PC-9 (cell line): Measurements from ENCODE around the gene POLR1D. TPM values are rescaled to one million over a fixed set of nuclear protein-coding genes. Genes with fewer than 3 reads are reported as not detected.

Experiments used
- BruUV-seq: library from RNA; stranded (reverse); fragments of 400-500 nt; replicated peaks from 2 replicates; lab custom pipeline; 2021; lab: Mats Ljungman, UMichigan
- CTCF ChIA-PET: fragments of 300-600 bp; sonication (Branson Sonifier 250); formaldehyde crosslinking; loops from one replicate; lab custom pipeline; 2022; ENCODE audit warnings: antibody characterized with exemption; lab: Charles Lee
- POLR2A ChIA-PET: fragments of 300-600 bp; sonication (Branson Sonifier 250); formaldehyde crosslinking; loops from one replicate; lab custom pipeline; 2022; ENCODE audit warnings: antibody characterized with exemption; ENCODE audit not compliant: unreplicated experiment; lab: Charles Lee
- DNase-seq, 2 experiments: peaks; one replicate each; pipeline versions ENCODE4 v3.0.0 to v3.0.0-alpha.2; 2015 to 2022; ENCODE audit warnings: mixed read lengths in 1 of 2
- H2AFZ ChIP-seq: fragments of 200-600 bp; sonication (generic); 2 replicates; pipeline ENCODE4 v1.8.1; 2017; ENCODE audit warnings: antibody characterized with exemption
- H3F3A ChIP-seq: fragments of 200-600 bp; sonication (generic); 2 replicates; pipeline ENCODE4 v1.8.1; 2017; ENCODE audit warnings: antibody characterized with exemption, mild to moderate bottlenecking, low read depth; ENCODE audit not compliant: insufficient read depth
- H3K27ac ChIP-seq: fragments of 200-600 bp; sonication (generic); 2 replicates; pipeline ENCODE4 v1.6.1; 2016; ENCODE audit warnings: mixed run types
- H3K27me3 ChIP-seq: fragments of 200-600 bp; sonication (generic); 2 replicates; pipeline ENCODE4 v1.6.1; 2016; ENCODE audit warnings: low read depth, mixed run types; ENCODE audit not compliant: insufficient read depth
- H3K36me3 ChIP-seq: fragments of 200-600 bp; sonication (generic); 2 replicates; pipeline ENCODE4 v1.6.1; 2016; ENCODE audit warnings: low read depth, mixed run types
- H3K4me1 ChIP-seq: fragments of 200-600 bp; sonication (generic); replicated peaks from 2 replicates; pipeline ENCODE4 v1.6.1; 2016; ENCODE audit warnings: mixed run types; ENCODE audit not compliant: insufficient read depth
- H3K4me2 ChIP-seq: fragments of 200-600 bp; sonication (generic); 2 replicates; pipeline ENCODE4 v1.6.1; 2017; ENCODE audit warnings: mixed run types
- H3K4me3 ChIP-seq: fragments of 200-600 bp; sonication (generic); 2 replicates; pipeline ENCODE4 v1.6.1; 2016; ENCODE audit warnings: mixed run types
- H3K79me2 ChIP-seq: fragments of 200-600 bp; sonication (generic); 2 replicates; pipeline ENCODE4 v1.6.1; 2017; ENCODE audit warnings: low read depth, mixed run types
- H3K9me2 ChIP-seq: fragments of 200-600 bp; sonication (generic); 2 replicates; pipeline ENCODE4 v1.8.1; 2017; ENCODE audit warnings: mild to moderate bottlenecking; ENCODE audit not compliant: insufficient read depth
- H3K9me3 ChIP-seq: fragments of 200-600 bp; sonication (generic); 2 replicates; pipeline ENCODE4 v1.8.1; 2016; ENCODE audit warnings: low read depth; ENCODE audit not compliant: insufficient read depth
- H4K20me1 ChIP-seq: fragments of 200-600 bp; sonication (generic); 2 replicates; pipeline ENCODE4 v1.8.1; 2017; ENCODE audit not compliant: insufficient read depth
- EZH2 ChIP-seq: fragments of 200-600 bp; sonication (generic); IDR thresholded peaks from 2 replicates; pipeline ENCODE4 v1.8.0; 2017; ENCODE audit warnings: antibody characterized with exemption, low read depth
- intact Hi-C: fragments of 100-400 bp; cut with micrococcal nuclease; formaldehyde crosslinking; loops from one replicate; pipeline ENCODE4 v1.10.0; 2022; ENCODE audit not compliant: unreplicated experiment
- total RNA-seq: library from RNA; stranded (reverse); gene quantifications from 2 replicates; pipeline ENCODE4 v1.2.3, GENCODE V29; 2021
- TF ChIP-seq, protein P1 (sequence below): fragments of 200-600 bp; sonication (generic); conservative IDR thresholded peaks from 2 replicates; pipeline ENCODE4 v1.6.1; 2017; ENCODE audit warnings: mixed run types, antibody characterized with exemption, mild to moderate bottlenecking, moderate library complexity

Gene POLR1D
- total RNA-seq, 1 experiment from 2014 or later, result 119 TPM

DNA sequence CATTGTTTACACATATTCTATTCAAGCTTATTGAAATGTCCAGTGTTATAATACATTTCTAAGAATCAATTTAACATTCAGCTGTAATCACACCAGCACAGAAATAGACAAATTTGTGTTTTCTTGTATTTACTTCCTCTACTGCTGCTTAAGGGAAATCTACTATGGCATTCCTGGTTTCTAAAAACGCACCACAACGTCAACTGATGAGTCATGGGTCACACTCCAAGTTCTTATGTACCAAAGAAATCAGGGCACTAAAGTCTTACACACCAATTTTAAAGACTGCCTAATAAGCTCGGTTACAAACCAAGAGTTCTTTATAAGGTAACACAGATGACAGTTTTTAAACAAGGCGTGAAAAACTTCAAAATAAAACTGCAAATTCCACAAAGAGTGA is 14.6 kb upstream of the POLR1D start:
- Histone ChIP-seq H3K9me3 (peaks cover 4% of the 10 kb centered on the region; the same call in 1 of the 2 replicates), H3F3A (0 out of 2 replicates have a peak, but pooled peaks cover 6% of the 10 kb centered on the region), H4K20me1 (no peaks in the 10 kb centered on the region), H3K4me3 (no peak overlapping the region), H2AFZ (no peak overlapping the region), H3K27me3 (no peaks in the 10 kb centered on the region), H3K36me3 (no peaks in the 10 kb centered on the region), H3K9me2 (no peaks in the 10 kb centered on the region), H3K4me2 (peak overlapping the region; percentile 36), H3K27ac (peak overlapping the region; percentile 26), H3K4me1 (peaks cover 15% of the 10 kb centered on the region), H3K79me2 (peaks cover 60% of the 10 kb centered on the region)
- POLR2A ChIA-PET, result interaction anchor here (0.5 kb wide), 1 partner anchor 9 kb away, joined by 9 read pairs; no protein-coding TSS in a partner anchor
- BruUV-seq, result no TSS peak
- peak; percentile 8 to 72 for DNase-seq
- CTCF ChIA-PET, result no interaction called here
- TF ChIP-seq, protein P1, sequence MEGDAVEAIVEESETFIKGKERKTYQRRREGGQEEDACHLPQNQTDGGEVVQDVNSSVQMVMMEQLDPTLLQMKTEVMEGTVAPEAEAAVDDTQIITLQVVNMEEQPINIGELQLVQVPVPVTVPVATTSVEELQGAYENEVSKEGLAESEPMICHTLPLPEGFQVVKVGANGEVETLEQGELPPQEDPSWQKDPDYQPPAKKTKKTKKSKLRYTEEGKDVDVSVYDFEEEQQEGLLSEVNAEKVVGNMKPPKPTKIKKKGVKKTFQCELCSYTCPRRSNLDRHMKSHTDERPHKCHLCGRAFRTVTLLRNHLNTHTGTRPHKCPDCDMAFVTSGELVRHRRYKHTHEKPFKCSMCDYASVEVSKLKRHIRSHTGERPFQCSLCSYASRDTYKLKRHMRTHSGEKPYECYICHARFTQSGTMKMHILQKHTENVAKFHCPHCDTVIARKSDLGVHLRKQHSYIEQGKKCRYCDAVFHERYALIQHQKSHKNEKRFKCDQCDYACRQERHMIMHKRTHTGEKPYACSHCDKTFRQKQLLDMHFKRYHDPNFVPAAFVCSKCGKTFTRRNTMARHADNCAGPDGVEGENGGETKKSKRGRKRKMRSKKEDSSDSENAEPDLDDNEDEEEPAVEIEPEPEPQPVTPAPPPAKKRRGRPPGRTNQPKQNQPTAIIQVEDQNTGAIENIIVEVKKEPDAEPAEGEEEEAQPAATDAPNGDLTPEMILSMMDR, result no peak
- TF ChIP-seq EZH2, result no peak
- intact Hi-C loops, result no loop called here

- Histone ChIP-seq H3K36me3 (no peaks in the 10 kb centered on the region), H2AFZ (no peak overlapping the region), H3K79me2 (peaks cover 72% of the 10 kb centered on the region), H3K4me2 (no peak overlapping the region), H3K27me3 (no peaks in the 10 kb centered on the region), H3K9me3 (peaks cover 6% of the 10 kb centered on the region), H3K4me1 (peaks cover 17% of the 10 kb centered on the region), H3F3A (peaks cover 5% of the 10 kb centered on the region; the same call in 1 of the 2 replicates), H3K4me3 (no peak overlapping the region), H4K20me1 (no peaks in the 10 kb centered on the region; the same call in 1 of the 2 replicates), H3K9me2 (no peaks in the 10 kb centered on the region), H3K27ac (no peak overlapping the region)
- BruUV-seq, result no TSS peak
- TF ChIP-seq, protein P1, result no peak
- TF ChIP-seq EZH2, result no peak
- intact Hi-C loops, result no loop called here
- POLR2A ChIA-PET, result no interaction called here
- CTCF ChIA-PET, result no interaction called here
- no peak for DNase-seq
Observed at GRCh38 chr13:27613628-27614027, 8.1 kb upstream of the POLR1D start.

DNA sequence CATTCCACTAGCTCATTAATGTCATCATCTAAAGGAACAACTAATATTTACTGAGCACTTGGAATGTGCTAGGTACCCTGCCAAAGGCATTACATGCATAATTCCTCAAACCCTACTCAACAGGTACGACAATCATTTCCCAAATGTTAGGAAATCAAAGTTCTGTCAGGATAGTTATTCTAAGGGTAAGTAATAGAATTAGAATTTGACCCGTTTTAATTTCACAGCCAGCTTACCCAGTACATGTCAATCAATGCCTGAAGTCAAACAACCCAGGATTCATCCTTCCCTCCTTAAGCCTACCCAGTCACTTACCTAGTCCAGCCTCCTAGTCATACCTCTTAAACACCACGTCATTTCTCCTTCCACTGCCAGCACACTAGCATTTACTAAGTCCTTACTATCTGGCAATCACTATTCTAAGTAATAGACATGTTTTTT is 3.8 kb upstream of the POLR1D start:
- H3K9me2 ChIP-seq, result no peaks in the 10 kb centered on the region
- DNase-seq, result peak in 1 of 2 experiments; percentile 69
- CTCF ChIA-PET, result interaction anchor here (1.1 kb wide), 1 partner anchor 12 kb away, joined by 5 read pairs; no protein-coding TSS in a partner anchor
- H3K4me3 ChIP-seq, result no peak overlapping the region; the same call in 1 of the 2 replicates
- POLR2A ChIA-PET, result no interaction called here
- no peak overlapping the region for H2AFZ ChIP-seq
- BruUV-seq, result no TSS peak
- intact Hi-C loops, result no loop called here
- no peaks in the 10 kb centered on the region for H3K27me3 ChIP-seq
- H3K79me2 ChIP-seq, result peaks cover 73% of the 10 kb centered on the region
- peak overlapping the region; percentile 95 for H3K4me2 ChIP-seq
- TF ChIP-seq, protein P1, result no peak
- TF ChIP-seq EZH2, result no peak
- H3K27ac ChIP-seq, result no peak overlapping the region
- H3K36me3 ChIP-seq, result 0 out of 2 replicates have a peak, but pooled peaks cover 3% of the 10 kb centered on the region
- H4K20me1 ChIP-seq, result peaks cover 3% of the 10 kb centered on the region
- peaks cover 6% of the 10 kb centered on the region for H3K9me3 ChIP-seq
- H3K4me1 ChIP-seq, result peaks cover 29% of the 10 kb centered on the region
- peaks cover 16% of the 10 kb centered on the region for H3F3A ChIP-seq
